Measurements from ENCODE around the gene SECISBP2.

Gene SECISBP2

DNA sequence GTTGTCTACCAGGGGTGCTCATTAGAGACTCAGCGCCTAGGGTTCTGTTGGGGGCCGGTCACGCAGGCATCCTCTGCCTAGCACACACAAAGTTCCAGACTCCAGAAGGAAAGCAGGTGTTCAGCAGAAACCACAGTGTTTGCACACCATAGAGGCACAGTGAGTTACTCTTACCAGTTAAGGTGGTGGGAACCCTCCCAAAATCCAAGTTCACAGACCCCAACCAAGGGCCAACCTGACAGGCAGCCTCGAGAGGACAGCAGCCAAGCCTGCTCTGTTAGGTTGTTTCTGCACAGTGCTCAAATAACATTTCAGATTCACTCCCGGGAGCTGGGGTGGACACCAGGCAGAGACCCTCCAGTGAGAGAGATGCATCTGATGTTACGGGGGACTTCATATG is 36.2 kb downstream of the SECISBP2 start:
- Histone ChIP-seq H3K36me3 (ENCODE audit: control insufficient read depth in 1 of 2, insufficient read depth in 2 of 2, low read length in 2 of 2) (peaks cover 77 to 94% of the 10 kb centered on the region in 2 donors), H3K4me3 (ENCODE audit: low read depth in 1 of 2, low read length in 2 of 2) (no peak overlapping the region), H3K9ac (ENCODE audit: low read depth in 1 of 2, low read length in 2 of 2) (no peak overlapping the region), H3K9me3 (ENCODE audit: control insufficient read depth in 1 of 2, low read length in 2 of 2) (no peaks in the 10 kb centered on the region), H3K27me3 (ENCODE audit: control insufficient read depth in 1 of 2, insufficient read depth in 2 of 2, low read length in 2 of 2) (no peaks in the 10 kb centered on the region), H3K27ac (ENCODE audit: low read depth, low read length) (no peak overlapping the region), H3K4me1 (ENCODE audit: control insufficient read depth in 1 of 2, insufficient read depth in 2 of 2, low read length in 2 of 2) (peaks cover 12 to 16% of the 10 kb centered on the region in 2 donors)

DNA sequence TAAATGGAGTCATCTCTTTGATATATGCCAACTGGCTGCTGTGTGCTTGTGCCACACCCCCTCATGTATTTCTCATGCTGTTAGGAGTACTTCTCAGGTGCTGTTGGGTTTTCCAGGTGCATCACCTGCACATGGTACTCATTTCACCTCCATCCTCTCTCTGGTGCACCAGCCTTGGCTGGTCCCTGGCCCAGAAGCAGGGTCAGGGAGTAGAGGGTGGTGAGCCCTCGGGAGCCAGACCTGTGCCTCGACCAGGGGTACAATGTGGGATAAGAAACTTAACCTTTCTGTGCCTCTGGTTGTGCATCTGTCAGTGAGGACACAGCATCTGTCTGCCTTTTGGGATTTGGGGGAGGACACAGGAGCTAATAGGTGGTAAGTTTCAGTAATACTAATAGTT is 38.5 kb downstream of the SECISBP2 start:
- Histone ChIP-seq H3K4me1 (ENCODE audit: control insufficient read depth in 1 of 2, insufficient read depth in 2 of 2, low read length in 2 of 2) (peaks cover 12 to 20% of the 10 kb centered on the region in 2 donors), H3K27ac (ENCODE audit: low read depth, low read length) (no peak overlapping the region), H3K9me3 (ENCODE audit: control insufficient read depth in 1 of 2, low read length in 2 of 2) (no peaks in the 10 kb centered on the region), H3K9ac (ENCODE audit: low read depth in 1 of 2, low read length in 2 of 2) (no peak overlapping the region), H3K27me3 (ENCODE audit: control insufficient read depth in 1 of 2, insufficient read depth in 2 of 2, low read length in 2 of 2) (no peaks in the 10 kb centered on the region), H3K4me3 (ENCODE audit: low read depth in 1 of 2, low read length in 2 of 2) (no peak overlapping the region), H3K36me3 (ENCODE audit: control insufficient read depth in 1 of 2, insufficient read depth in 2 of 2, low read length in 2 of 2) (peaks cover 77 to 92% of the 10 kb centered on the region in 2 donors)

DNA sequence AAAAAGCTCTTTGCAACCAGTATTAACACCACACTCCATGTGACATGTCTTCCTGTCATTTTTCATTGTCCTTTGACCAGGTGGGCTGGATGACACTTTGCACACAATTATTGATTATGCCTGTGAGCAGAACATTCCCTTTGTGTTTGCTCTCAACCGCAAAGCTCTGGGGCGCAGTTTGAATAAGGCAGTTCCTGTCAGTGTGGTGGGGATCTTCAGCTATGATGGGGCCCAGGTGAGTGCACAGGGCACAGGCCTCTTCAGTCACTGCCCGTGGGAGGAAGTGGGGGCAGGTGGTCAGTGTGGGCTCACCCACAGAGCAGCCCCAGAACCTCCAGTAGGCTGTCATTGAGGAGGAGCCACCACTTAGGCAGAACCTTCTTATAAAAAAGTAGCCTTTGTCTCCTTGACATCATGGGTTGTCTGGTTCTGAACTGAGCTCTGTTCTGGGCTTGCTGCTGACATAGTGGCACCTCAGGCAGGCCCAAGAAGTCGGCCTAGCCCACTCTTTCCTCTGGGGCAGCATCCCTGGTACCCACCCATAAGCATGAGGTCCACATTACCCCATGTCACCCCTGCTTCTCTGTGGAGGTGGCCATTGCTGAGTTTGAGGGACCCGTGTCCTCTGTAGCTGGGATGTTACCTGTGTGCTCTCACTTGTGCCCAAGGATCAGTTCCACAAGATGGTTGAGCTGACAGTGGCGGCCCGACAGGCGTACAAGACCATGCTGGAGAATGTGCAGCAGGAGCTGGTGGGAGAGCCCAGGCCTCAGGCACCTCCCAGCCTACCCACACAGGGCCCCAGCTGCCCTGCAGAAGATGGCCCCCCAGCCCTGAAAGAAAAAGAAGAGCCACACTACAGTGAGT is 39.3 kb downstream of the SECISBP2 start:
- no peaks in the 10 kb centered on the region for H3K27me3 ChIP-seq (ENCODE audit: control insufficient read depth in 1 of 2, insufficient read depth in 2 of 2, low read length in 2 of 2)
- no peak overlapping the region for H3K27ac ChIP-seq (ENCODE audit: low read depth, low read length)
- no peak overlapping the region for H3K9ac ChIP-seq (ENCODE audit: low read depth in 1 of 2, low read length in 2 of 2)
- no peak overlapping the region for H3K4me3 ChIP-seq (ENCODE audit: low read depth in 1 of 2, low read length in 2 of 2)
- peaks cover 6 to 13% of the 10 kb centered on the region in 2 donors for H3K4me1 ChIP-seq (ENCODE audit: control insufficient read depth in 1 of 2, insufficient read depth in 2 of 2, low read length in 2 of 2)
- no peaks in the 10 kb centered on the region for H3K9me3 ChIP-seq (ENCODE audit: control insufficient read depth in 1 of 2, low read length in 2 of 2)
- peaks cover 73 to 94% of the 10 kb centered on the region in 2 donors for H3K36me3 ChIP-seq (ENCODE audit: control insufficient read depth in 1 of 2, insufficient read depth in 2 of 2, low read length in 2 of 2)

DNA sequence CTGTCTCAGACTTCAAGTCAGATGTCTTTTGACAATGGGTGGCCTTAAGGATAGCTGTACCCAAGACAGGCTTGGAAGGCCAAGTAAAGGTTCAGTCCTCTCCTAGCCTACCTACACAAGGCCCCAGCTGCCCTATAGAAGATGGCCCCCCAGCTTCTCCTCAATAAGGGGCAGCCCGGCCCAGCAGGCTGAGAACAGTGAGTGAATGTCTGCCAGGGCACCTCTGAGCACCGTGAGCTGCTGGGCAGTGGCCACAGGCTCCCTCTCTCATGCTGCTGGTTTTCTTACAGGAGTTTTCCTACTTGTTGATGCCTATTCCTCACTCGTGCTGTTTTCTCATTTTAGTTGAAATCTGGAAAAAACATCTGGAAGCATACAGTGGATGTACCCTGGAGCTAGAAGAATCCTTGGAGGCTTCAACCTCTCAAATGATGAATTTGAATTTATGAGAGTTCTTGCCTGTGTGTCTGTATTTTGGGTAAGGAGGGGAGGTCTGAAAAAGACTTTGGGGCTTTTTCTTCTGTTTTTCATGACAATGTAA is 40.1 kb downstream of the SECISBP2 start:
- H3K4me1 ChIP-seq (ENCODE audit: control insufficient read depth in 1 of 2, insufficient read depth in 2 of 2, low read length in 2 of 2): peaks cover 0 to 5% of the 10 kb centered on the region in 2 donors
- no peak overlapping the region for H3K9ac ChIP-seq (ENCODE audit: low read depth in 1 of 2, low read length in 2 of 2)
- no peak overlapping the region for H3K27ac ChIP-seq (ENCODE audit: low read depth, low read length)
- no peaks in the 10 kb centered on the region for H3K9me3 ChIP-seq (ENCODE audit: control insufficient read depth in 1 of 2, low read length in 2 of 2)
- H3K27me3 ChIP-seq (ENCODE audit: control insufficient read depth in 1 of 2, insufficient read depth in 2 of 2, low read length in 2 of 2): no peaks in the 10 kb centered on the region
- H3K4me3 ChIP-seq (ENCODE audit: low read depth in 1 of 2, low read length in 2 of 2): no peak overlapping the region
- H3K36me3 ChIP-seq (ENCODE audit: control insufficient read depth in 1 of 2, insufficient read depth in 2 of 2, low read length in 2 of 2): peaks cover 68 to 88% of the 10 kb centered on the region in 2 donors

DNA sequence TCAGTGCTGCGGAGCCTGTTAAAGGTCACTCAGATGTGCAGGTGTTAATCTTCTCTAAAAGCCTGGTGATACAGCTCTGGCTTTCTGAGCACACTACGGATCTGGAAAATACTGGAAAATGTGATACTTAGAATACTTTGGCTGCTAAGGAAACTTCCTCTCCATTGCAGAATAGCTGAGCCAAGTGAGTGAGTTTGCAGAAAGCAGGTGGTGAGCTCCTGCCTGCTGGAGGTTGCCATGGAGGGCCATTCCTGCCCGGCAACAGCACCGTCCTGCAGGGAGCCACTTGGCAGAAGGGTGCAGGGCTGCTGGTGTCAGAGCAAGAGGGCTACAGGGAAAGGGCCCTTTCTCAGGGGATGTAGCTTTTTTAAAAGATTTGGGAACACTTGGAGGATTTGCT is 40.7 kb downstream of the SECISBP2 start:
- Histone ChIP-seq H3K9ac (ENCODE audit: low read depth in 1 of 2, low read length in 2 of 2) (no peak overlapping the region), H3K36me3 (ENCODE audit: control insufficient read depth in 1 of 2, insufficient read depth in 2 of 2, low read length in 2 of 2) (peaks cover 63 to 82% of the 10 kb centered on the region in 2 donors)

DNA sequence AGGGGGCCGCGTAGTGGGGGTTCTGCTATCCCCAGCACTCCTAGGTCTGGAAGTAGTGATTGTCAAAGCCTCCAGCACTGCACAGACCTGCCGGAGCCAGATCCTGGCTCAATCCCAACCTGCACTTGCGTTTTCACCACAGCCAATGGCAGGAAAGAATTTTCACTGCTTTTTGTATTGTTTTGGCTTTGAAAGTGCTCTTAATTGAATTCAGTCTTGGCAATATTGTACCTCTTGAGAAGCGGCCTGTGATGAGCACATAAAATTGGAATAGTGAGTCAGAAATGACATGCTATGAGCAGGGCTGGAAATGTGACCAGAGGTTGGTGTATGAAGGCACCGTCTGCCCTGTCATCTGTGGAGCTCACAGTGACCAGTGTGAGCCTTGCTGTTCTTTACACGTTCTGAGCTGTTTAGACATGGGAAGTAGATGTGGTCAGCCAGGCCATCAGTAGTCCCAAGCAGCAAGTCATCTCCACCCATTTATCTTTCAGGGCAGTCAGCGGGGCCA is 41.5 kb downstream of the SECISBP2 start:
- Histone ChIP-seq H3K27ac (ENCODE audit: low read depth, low read length) (no peak overlapping the region), H3K27me3 (ENCODE audit: control insufficient read depth in 1 of 2, insufficient read depth in 2 of 2, low read length in 2 of 2) (no peaks in the 10 kb centered on the region), H3K4me3 (ENCODE audit: low read depth in 1 of 2, low read length in 2 of 2) (no peak overlapping the region), H3K4me1 (ENCODE audit: control insufficient read depth in 1 of 2, insufficient read depth in 2 of 2, low read length in 2 of 2) (peaks cover 0 to 4% of the 10 kb centered on the region in 2 donors), H3K36me3 (ENCODE audit: control insufficient read depth in 1 of 2, insufficient read depth in 2 of 2, low read length in 2 of 2) (peaks cover 55 to 74% of the 10 kb centered on the region in 2 donors), H3K9me3 (ENCODE audit: control insufficient read depth in 1 of 2, low read length in 2 of 2) (no peaks in the 10 kb centered on the region), H3K9ac (ENCODE audit: low read depth in 1 of 2, low read length in 2 of 2) (no peak overlapping the region)

More for the DNA sequence above, 40.7 kb downstream of the SECISBP2 start:
- no peaks in the 10 kb centered on the region for H3K9me3 ChIP-seq (ENCODE audit: control insufficient read depth in 1 of 2, low read length in 2 of 2)
- no peak overlapping the region for H3K4me3 ChIP-seq (ENCODE audit: low read depth in 1 of 2, low read length in 2 of 2)
- no peak overlapping the region for H3K27ac ChIP-seq (ENCODE audit: low read depth, low read length)
- no peaks in the 10 kb centered on the region for H3K27me3 ChIP-seq (ENCODE audit: control insufficient read depth in 1 of 2, insufficient read depth in 2 of 2, low read length in 2 of 2)
- H3K4me1 ChIP-seq (ENCODE audit: control insufficient read depth in 1 of 2, insufficient read depth in 2 of 2, low read length in 2 of 2): peaks cover 0 to 4% of the 10 kb centered on the region in 2 donors

DNA sequence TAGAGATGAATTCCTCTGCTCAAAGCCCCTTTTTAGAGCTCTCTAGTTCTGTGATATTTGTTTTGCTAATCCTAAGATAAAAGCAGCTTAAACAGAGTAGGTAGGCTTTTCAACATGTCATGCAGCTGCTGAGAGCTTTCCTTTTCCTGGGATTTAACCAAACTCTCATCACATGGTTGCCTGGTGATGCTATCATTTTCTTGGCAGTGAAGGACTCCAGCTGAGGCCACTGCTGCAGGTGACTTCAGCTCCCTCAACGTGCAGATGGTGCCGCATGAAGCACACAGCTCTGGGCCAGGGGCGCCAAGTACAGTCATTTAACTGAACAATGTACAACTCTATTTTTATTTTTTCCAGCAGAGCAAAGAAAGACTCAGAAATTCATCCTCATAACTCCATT is 42.2 kb downstream of the SECISBP2 start:
- Histone ChIP-seq H3K9ac (ENCODE audit: low read depth in 1 of 2, low read length in 2 of 2) (no peak overlapping the region), H3K4me1 (ENCODE audit: control insufficient read depth in 1 of 2, insufficient read depth in 2 of 2, low read length in 2 of 2) (peaks cover 0 to 4% of the 10 kb centered on the region in 2 donors), H3K27ac (ENCODE audit: low read depth, low read length) (no peak overlapping the region), H3K9me3 (ENCODE audit: control insufficient read depth in 1 of 2, low read length in 2 of 2) (no peaks in the 10 kb centered on the region), H3K36me3 (ENCODE audit: control insufficient read depth in 1 of 2, insufficient read depth in 2 of 2, low read length in 2 of 2) (peaks cover 49 to 68% of the 10 kb centered on the region in 2 donors), H3K27me3 (ENCODE audit: control insufficient read depth in 1 of 2, insufficient read depth in 2 of 2, low read length in 2 of 2) (no peaks in the 10 kb centered on the region), H3K4me3 (ENCODE audit: low read depth in 1 of 2, low read length in 2 of 2) (no peak overlapping the region)

DNA sequence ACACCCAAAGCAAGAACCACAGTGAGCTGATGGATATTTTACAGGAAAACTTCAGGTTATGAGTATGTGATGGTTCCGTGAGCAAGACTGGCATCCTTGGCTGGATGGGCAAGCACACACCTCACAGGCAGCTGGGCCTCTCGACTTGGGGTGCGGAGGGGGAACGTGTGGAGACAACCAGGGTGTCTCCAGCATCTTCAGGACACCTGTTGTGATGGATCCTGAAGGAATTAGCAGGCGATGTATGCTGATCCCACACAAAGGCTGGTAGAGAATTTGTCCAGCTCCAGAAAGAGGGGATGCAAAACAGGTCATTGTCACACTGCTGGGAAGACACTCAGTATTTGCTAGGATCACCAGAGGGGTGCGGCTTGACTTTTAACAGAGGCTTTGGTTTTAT is 42.7 kb downstream of the SECISBP2 start:
- Histone ChIP-seq H3K27me3 (ENCODE audit: control insufficient read depth in 1 of 2, insufficient read depth in 2 of 2, low read length in 2 of 2) (no peaks in the 10 kb centered on the region), H3K4me3 (ENCODE audit: low read depth in 1 of 2, low read length in 2 of 2) (no peak overlapping the region), H3K9ac (ENCODE audit: low read depth in 1 of 2, low read length in 2 of 2) (no peak overlapping the region), H3K27ac (ENCODE audit: low read depth, low read length) (no peak overlapping the region), H3K36me3 (ENCODE audit: control insufficient read depth in 1 of 2, insufficient read depth in 2 of 2, low read length in 2 of 2) (peaks cover 48 to 63% of the 10 kb centered on the region in 2 donors), H3K4me1 (ENCODE audit: control insufficient read depth in 1 of 2, insufficient read depth in 2 of 2, low read length in 2 of 2) (peaks cover 0 to 4% of the 10 kb centered on the region in 2 donors), H3K9me3 (ENCODE audit: control insufficient read depth in 1 of 2, low read length in 2 of 2) (no peaks in the 10 kb centered on the region)

DNA sequence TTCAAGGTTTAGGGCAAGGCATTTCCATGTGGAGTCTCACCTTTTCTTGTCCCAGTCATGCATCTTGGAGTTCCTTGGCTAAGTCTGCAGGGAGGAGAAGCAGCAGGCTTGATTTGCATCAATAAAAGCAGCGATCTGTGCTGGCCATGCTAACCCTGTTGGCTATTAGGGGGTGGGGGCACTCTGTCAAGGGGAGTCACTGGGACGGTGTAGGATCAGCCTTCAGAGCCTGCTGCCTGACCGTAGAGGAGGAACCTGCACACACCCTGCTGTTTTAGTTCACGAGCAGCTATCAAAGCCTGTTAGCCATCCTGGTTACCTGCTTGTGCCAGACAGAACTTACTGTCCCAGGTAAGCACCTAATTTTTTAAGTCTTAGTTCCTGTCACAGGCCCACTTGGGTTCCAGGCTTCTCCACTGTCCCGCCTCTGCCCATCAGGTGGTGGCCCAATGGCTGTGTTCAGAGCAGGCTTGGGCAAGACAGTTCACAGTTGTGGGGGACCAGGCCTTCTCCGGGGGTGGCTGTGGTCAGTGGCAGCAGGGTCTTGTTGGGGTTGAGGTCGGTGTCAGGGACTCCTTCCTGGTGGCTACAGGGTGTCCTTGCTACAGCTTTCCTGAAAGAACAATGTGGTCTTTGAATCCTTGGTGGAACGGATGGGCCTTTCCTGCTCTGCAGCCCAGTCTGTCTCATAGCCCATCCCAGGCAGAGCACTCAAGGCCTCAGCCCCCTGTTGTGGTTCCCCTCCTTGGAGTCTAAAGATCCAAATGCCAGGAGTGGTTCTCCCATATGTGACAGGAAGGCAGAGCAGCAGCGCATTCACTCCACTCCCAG is 43.7 kb downstream of the SECISBP2 start:
- Histone ChIP-seq H3K36me3 (ENCODE audit: control insufficient read depth in 1 of 2, insufficient read depth in 2 of 2, low read length in 2 of 2) (peaks cover 43 to 53% of the 10 kb centered on the region in 2 donors), H3K9ac (ENCODE audit: low read depth in 1 of 2, low read length in 2 of 2) (no peak overlapping the region), H3K27ac (ENCODE audit: low read depth, low read length) (no peak overlapping the region)

More for the DNA sequence above, 43.7 kb downstream of the SECISBP2 start:
- H3K4me1 ChIP-seq (ENCODE audit: control insufficient read depth in 1 of 2, insufficient read depth in 2 of 2, low read length in 2 of 2): peaks cover 0 to 4% of the 10 kb centered on the region in 2 donors
- H3K4me3 ChIP-seq (ENCODE audit: low read depth in 1 of 2, low read length in 2 of 2): no peak overlapping the region
- no peaks in the 10 kb centered on the region for H3K27me3 ChIP-seq (ENCODE audit: control insufficient read depth in 1 of 2, insufficient read depth in 2 of 2, low read length in 2 of 2)
- no peaks in the 10 kb centered on the region for H3K9me3 ChIP-seq (ENCODE audit: control insufficient read depth in 1 of 2, low read length in 2 of 2)
